ENCODE results near the gene MFAP4.

GRCh38 chr17:19361326-19361725 is 25.7 kb downstream of the MFAP4 start:
- no peak for TF ChIP-seq MAX (IDR thresholded peaks at IDR 0.05)
- no peak for TF ChIP-seq RXRA (IDR thresholded peaks at IDR 0.05)
- no peak for TF ChIP-seq CTCF (IDR thresholded peaks at IDR 0.05; ENCODE audit: low read depth, low read length, missing input control)
- no peak for TF ChIP-seq YY1 (IDR thresholded peaks at IDR 0.05)
- no peak for TF ChIP-seq EGR1 (IDR thresholded peaks at IDR 0.05; ENCODE audit: low read depth in 2 of 2)
- TF ChIP-seq RAD21 (IDR thresholded peaks at IDR 0.05) = no peak
- no peak for TF ChIP-seq TAF1 (conservative IDR thresholded peaks at IDR 0.05)

Data from liver (tissue), 3 donors.